Measurements from ENCODE around the gene CDH1. TPM values are rescaled to one million over a fixed set of nuclear protein-coding genes. Genes with fewer than 3 reads are reported as not detected.

Gene CDH1
- total RNA-seq, 1 experiment from 2014 or later, result 65.8 TPM

DNA sequence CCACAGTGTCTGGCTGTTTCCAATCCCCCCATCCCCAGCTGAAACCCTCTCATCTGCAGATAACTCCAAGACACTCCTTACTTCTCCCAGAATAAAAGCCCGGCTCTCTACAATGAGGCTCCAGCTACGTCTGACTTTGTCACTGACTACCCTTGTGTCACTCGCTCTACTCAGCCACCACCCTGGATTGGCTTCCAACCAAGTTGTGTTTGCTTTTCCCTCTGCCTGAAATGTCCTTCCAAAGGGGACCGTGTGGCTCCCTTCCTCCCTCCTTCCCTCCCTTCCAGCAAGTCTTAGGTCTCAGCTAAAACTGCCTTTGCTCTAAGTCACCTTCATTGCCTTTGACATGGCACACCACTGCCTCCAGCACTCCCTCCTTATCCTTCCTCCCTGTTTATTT is 42.8 kb downstream of the CDH1 start:
- in situ Hi-C loops (cut with HindIII; ENCODE audit: low pct_unique_long_range_greater_than_20kb, low sequenced_read_pairs) (no loop called here), intact Hi-C loops (cut with micrococcal nuclease; ENCODE audit: unreplicated experiment) (no loop called here)
- Histone ChIP-seq H3K9me3 (ENCODE audit: control insufficient read depth, insufficient read depth, low read depth, low read length) (no peaks in the 10 kb centered on the region), H3K4me3 (ENCODE audit: low read depth in 2 of 2, low read length in 2 of 2) (no peak overlapping the region), H3K4me1 (ENCODE audit: control insufficient read depth, insufficient read depth, low read length) (peaks cover 3% of the 10 kb centered on the region; the same call in 1 of the 2 replicates), H3K27ac (ENCODE audit: low read length) (no peak overlapping the region), H3K27me3 (ENCODE audit: control insufficient read depth, insufficient read depth, low read length) (no peaks in the 10 kb centered on the region), H3K36me3 (ENCODE audit: control insufficient read depth, insufficient read depth, low read length) (no peaks in the 10 kb centered on the region)
- DNase-seq (ENCODE audit: low read depth, low spot score) (no peak), ATAC-seq (peak; percentile 45; the same call in 1 of the 2 replicates)
- POLR2A ChIA-PET, result no interaction called here
- no TSS peak for BruUV-seq (replicated peaks)
- CTCF ChIA-PET, result no interaction called here
- TF ChIP-seq SIN3A (IDR thresholded peaks at IDR 0.05; ENCODE audit: borderline replicate concordance, insufficient read depth, low read depth, low read length) (no peak), POLR2AphosphoS5 (IDR thresholded peaks at IDR 0.05; ENCODE audit: low read depth, low read length) (no peak), TCF7L2 (IDR thresholded peaks at IDR 0.05; ENCODE audit: low read depth, low read length) (no peak)
- TF ChIP-seq, protein P1, sequence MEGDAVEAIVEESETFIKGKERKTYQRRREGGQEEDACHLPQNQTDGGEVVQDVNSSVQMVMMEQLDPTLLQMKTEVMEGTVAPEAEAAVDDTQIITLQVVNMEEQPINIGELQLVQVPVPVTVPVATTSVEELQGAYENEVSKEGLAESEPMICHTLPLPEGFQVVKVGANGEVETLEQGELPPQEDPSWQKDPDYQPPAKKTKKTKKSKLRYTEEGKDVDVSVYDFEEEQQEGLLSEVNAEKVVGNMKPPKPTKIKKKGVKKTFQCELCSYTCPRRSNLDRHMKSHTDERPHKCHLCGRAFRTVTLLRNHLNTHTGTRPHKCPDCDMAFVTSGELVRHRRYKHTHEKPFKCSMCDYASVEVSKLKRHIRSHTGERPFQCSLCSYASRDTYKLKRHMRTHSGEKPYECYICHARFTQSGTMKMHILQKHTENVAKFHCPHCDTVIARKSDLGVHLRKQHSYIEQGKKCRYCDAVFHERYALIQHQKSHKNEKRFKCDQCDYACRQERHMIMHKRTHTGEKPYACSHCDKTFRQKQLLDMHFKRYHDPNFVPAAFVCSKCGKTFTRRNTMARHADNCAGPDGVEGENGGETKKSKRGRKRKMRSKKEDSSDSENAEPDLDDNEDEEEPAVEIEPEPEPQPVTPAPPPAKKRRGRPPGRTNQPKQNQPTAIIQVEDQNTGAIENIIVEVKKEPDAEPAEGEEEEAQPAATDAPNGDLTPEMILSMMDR (IDR thresholded peaks at IDR 0.05), result no peak
- TF ChIP-seq, protein P2, sequence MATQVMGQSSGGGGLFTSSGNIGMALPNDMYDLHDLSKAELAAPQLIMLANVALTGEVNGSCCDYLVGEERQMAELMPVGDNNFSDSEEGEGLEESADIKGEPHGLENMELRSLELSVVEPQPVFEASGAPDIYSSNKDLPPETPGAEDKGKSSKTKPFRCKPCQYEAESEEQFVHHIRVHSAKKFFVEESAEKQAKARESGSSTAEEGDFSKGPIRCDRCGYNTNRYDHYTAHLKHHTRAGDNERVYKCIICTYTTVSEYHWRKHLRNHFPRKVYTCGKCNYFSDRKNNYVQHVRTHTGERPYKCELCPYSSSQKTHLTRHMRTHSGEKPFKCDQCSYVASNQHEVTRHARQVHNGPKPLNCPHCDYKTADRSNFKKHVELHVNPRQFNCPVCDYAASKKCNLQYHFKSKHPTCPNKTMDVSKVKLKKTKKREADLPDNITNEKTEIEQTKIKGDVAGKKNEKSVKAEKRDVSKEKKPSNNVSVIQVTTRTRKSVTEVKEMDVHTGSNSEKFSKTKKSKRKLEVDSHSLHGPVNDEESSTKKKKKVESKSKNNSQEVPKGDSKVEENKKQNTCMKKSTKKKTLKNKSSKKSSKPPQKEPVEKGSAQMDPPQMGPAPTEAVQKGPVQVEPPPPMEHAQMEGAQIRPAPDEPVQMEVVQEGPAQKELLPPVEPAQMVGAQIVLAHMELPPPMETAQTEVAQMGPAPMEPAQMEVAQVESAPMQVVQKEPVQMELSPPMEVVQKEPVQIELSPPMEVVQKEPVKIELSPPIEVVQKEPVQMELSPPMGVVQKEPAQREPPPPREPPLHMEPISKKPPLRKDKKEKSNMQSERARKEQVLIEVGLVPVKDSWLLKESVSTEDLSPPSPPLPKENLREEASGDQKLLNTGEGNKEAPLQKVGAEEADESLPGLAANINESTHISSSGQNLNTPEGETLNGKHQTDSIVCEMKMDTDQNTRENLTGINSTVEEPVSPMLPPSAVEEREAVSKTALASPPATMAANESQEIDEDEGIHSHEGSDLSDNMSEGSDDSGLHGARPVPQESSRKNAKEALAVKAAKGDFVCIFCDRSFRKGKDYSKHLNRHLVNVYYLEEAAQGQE (IDR thresholded peaks at IDR 0.05; ENCODE audit: insufficient read depth in 1 of 2, low read depth in 2 of 2, low read length in 1 of 2), result no peak

DNA sequence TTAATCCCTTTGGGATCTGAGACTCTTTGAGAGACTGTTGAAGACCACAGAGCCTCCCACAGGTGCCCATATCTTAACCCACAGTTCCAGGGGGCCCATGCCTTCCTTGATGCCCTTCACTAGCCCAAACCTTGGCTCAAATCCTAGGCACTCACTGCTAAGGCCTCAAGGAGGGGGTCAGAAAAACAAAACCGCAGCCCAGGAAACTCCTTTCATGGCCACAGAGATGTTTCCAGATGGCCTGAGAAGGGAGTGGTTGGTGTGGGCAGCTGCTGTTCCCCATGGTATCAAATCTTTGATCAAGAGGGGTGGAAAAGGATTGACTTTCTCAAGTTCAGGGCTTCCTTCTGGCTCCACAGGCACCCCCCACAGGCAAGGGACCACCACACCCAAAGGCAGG is 44.7 kb downstream of the CDH1 start:
- intact Hi-C loops (cut with micrococcal nuclease; ENCODE audit: unreplicated experiment) (no loop called here), in situ Hi-C loops (cut with HindIII; ENCODE audit: low pct_unique_long_range_greater_than_20kb, low sequenced_read_pairs) (no loop called here)
- Histone ChIP-seq H3K36me3 (ENCODE audit: control insufficient read depth, insufficient read depth, low read length) (no peaks in the 10 kb centered on the region), H3K27me3 (ENCODE audit: control insufficient read depth, insufficient read depth, low read length) (no peaks in the 10 kb centered on the region), H3K4me3 (ENCODE audit: low read depth in 2 of 2, low read length in 2 of 2) (no peak overlapping the region), H3K27ac (ENCODE audit: low read length) (no peak overlapping the region), H3K9me3 (ENCODE audit: control insufficient read depth, insufficient read depth, low read depth, low read length) (no peaks in the 10 kb centered on the region), H3K4me1 (ENCODE audit: control insufficient read depth, insufficient read depth, low read length) (peaks cover 3% of the 10 kb centered on the region; the same call in 1 of the 2 replicates)
- ChIA-PET CTCF (no interaction called here), POLR2A (no interaction called here)
- BruUV-seq (replicated peaks), result no TSS peak
- ATAC-seq, result no peak
- no peak for DNase-seq (ENCODE audit: low read depth, low spot score)
- TF ChIP-seq, protein P2 (IDR thresholded peaks at IDR 0.05; ENCODE audit: insufficient read depth in 1 of 2, low read depth in 2 of 2, low read length in 1 of 2), result no peak
- no peak for TF ChIP-seq TCF7L2 (IDR thresholded peaks at IDR 0.05; ENCODE audit: low read depth, low read length)
- TF ChIP-seq SIN3A (IDR thresholded peaks at IDR 0.05; ENCODE audit: borderline replicate concordance, insufficient read depth, low read depth, low read length), result no peak
- TF ChIP-seq, protein P1 (IDR thresholded peaks at IDR 0.05), result no peak
- no peak for TF ChIP-seq POLR2AphosphoS5 (IDR thresholded peaks at IDR 0.05; ENCODE audit: low read depth, low read length)

Data from Panc1 (cell line).